Mammary epithelial cell (primary cell): ENCODE measurements around the gene TLR8.

ENCODE experiments used
- EZH2 ChIP-seq: IDR thresholded peaks from 2 replicates; pipeline ENCODE4 v1.6.1; 2012; ENCODE audit warnings: low read length, inconsistent platforms, borderline replicate concordance
- TF ChIP-seq, protein P1 (sequence below), 2 donors: IDR thresholded peaks in 1 of 2; conservative IDR thresholded peaks in 1 of 2; 2 replicates each; pipeline ENCODE4 v1.5.1; 2011 to 2012; ENCODE audit warnings: inconsistent platforms in 2 of 2, low read length in 2 of 2, mild to moderate bottlenecking in 2 of 2, control low read depth in 1 of 2, low read depth in 1 of 2; ENCODE audit not compliant: insufficient read depth in 1 of 2; ENCODE audit errors: extremely low read depth in 1 of 2

- TF ChIP-seq, protein P1, sequence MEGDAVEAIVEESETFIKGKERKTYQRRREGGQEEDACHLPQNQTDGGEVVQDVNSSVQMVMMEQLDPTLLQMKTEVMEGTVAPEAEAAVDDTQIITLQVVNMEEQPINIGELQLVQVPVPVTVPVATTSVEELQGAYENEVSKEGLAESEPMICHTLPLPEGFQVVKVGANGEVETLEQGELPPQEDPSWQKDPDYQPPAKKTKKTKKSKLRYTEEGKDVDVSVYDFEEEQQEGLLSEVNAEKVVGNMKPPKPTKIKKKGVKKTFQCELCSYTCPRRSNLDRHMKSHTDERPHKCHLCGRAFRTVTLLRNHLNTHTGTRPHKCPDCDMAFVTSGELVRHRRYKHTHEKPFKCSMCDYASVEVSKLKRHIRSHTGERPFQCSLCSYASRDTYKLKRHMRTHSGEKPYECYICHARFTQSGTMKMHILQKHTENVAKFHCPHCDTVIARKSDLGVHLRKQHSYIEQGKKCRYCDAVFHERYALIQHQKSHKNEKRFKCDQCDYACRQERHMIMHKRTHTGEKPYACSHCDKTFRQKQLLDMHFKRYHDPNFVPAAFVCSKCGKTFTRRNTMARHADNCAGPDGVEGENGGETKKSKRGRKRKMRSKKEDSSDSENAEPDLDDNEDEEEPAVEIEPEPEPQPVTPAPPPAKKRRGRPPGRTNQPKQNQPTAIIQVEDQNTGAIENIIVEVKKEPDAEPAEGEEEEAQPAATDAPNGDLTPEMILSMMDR (conservative IDR thresholded peaks at IDR 0.05 in 1 of 2, IDR thresholded peaks at IDR 0.05 in 1 of 2; ENCODE audit: extremely low read depth in 1 of 2, insufficient read depth in 1 of 2, low read depth in 1 of 2, low read length in 2 of 2), result no peak
- no peak for TF ChIP-seq EZH2
Measured at GRCh38 chrX:12890467-12890866, 16.0 kb upstream of the TLR8 start.
